ENCODE results near the gene RASL12.
"Not testable (repeated sequence)": the region's sequence is repeated elsewhere in the genome, so short reads cannot be mapped to it uniquely, and the experiment has no call there.

Gene RASL12

DNA sequence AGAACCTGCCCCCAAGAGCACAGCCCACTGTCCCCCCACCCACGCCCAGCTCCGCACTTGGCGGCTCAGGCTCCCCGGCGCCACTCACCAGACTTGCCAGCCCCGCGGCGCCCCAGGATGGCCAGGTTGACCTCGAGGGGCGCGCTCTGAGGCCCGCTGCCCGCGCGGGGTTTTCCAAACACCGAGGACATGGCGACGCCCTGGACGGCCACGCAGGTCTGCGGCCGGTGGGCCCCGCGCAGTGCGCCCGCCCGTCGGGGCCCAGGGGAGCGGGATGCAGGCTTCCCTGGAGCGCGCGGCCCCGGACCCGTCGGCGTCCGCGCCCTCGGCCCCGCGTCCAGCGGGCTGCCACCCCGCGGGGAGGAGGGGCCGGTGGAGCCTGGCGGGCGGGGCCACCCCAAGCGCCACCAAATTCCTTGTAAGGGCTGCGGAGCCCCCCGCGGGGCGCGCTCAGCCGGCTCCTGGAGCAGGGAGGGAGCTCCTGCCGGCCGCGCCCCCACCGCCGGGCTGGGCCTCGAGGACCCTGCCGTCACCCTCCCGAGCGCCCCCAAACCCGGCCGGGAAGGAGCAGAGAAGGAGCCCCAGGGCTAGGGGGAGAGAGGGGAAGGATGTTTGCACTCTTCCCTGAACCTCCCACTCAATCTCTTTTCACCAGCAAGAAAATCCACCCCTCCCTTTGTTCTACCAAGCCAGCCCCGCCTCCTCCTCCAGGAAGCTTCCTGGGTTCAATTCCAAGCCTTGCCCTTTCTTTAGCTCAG, at the start of gene RASL12:
RASL12 (minus strand) TSS at position 347 of the 758 bp plus-strand sequence; CDS start at position 191, 156 bp downstream.
- no peak for DNase-seq

GRCh38 chr15:65115542-65115941, 47.8 kb upstream of the RASL12 start:
- no peak for DNase-seq

- no peak for DNase-seq
These were observed 47.3 kb upstream of the RASL12 start, which contains the start of gene UBAP1L for GRCh38 chr15:65115086-65115485. UBAP1L (minus strand) TSS chr15:65115200; CDS start chr15:65106215, 8,985 bp downstream.

DNA sequence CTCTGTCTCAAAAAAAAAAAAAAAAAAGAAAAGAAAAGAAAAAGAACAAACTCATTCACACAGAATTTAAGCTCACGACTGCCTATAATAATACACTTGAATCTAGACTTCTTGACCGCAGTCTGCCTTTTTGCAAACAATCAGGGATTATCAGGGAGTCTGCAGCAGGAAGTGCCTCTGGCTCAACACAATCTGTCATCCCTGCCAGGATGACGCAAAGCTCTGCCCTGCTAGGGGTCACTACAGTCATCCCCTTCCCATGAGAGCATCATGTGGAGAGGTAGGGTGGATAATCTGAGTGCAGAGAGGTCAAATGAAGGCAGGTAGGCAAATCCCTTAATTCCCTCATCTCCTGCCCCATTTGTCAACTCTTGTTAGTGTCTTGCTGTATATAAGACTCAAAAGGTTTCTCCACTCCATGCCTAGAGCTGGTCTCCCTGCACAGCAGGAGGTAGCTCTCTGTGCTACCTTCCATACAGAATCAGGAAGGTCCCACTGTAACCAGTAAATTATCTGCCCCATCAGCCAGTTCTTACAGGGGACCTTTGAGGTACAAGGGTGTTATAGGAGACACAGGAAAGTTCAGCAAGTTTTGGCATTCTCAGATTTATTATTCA, 43.0 kb upstream of the RASL12 start:
- DNase-seq = no peak

GRCh38 chr15:65106011-65106590, 38.3 kb upstream of the RASL12 start:
- no peak for DNase-seq

DNA sequence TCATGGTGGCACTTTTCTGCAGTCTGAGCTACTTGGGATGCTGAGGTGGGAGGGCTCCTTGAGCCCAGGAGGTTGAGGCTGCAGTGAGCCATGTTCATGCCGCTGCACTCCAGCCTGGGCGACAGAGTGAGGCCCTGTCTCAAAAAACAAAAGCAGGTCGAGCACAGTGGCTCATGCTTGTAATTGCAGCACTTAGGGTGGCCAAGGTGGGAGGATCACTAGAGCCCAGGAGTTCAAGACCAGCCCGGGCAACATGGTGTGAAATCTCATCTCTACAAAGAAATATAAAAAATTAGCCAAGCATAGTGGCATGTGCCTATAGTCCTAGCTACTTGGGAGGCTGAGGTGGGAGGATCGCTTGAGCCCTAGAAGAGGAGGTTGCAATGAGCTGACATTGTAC, 37.2 kb upstream of the RASL12 start:
- DNase-seq = no peak

DNA sequence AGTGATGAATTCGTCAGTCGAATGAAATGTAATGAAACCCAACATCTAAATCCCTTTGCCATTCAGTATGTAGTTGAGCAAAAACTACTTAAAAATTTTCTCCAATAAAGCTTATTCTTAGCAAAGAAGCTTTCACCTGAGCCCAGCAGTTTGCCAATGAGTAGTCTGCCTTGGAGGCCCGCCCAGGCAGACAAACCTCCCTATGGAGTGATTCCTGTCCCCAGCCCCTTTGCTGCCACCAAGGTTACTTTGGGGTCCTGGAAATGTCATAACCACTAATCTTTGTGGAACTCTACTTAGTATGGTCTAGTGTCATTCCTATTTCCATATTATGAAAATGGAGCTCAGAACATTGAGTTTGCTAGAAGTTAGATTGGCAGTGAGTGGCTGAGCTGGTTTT, 35.1 kb upstream of the RASL12 start:
- DNase-seq = no peak

DNA sequence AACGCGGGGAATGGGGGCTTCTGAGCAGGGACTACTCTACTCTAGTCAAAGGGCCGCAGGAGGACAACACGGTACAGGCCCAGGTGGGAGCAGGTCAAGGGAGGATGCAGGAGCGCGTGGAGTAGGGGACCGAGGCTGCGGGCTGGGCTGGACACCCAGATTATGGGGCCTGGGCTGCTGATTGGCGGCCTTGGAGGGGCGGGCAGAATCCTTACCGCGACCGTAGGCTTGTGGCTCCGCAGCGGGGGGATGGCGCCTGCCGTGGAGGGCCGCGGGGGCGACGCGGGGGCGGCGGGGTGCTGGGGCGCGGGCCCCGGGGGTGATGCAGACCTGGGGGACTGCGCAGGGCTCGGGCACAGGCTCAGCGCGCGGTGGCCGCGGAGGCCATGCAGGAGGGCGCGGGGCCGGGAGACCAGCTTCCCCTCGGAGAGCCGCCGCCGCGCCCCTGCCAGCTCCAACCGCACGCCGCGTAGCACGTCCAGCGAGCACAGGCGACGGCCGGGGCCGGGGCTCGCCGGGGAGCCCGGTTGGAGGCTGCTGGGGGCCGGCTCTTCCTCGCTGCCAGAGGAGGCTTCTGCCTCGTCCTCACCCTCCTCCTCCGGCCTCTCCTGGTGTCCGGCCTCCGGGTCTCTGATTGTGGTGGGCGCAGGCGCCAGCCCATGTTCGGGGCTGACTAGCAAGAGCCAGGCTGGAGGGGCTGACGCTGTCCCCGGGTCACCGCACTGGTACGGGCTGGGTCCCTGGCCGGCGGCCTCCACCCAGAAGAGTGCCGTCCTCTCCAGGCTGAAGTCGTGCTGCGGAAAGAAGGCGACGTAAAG, 34.3 kb upstream of the RASL12 start:
- no peak for DNase-seq

- DNase-seq = peak; percentile 74 to 76
These were observed 33.7 kb upstream of the RASL12 start for GRCh38 chr15:65101411-65101890.

DNA sequence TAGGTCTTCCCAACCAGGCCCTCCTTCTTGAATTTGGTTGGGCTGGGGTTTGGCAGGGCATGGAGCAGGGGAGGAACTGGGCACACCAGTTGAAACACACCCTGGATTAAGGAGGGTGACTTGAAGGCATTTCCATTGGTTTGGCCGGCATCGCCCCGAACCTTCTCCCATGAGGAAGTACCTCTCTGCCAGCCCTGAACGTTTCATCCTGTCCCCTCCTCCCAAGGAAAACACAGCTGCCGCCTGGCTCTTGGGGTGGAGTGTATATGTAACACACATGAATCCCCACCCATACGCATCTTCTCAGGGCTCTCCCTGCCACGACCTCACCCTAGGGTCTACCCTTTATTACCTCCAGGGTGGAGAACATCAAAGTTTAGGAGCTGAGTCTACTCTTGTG, 32.7 kb upstream of the RASL12 start:
- DNase-seq = no peak

GRCh38 chr15:65099801-65100200, 32.0 kb upstream of the RASL12 start:
- not testable (repeated sequence) for DNase-seq

DNA sequence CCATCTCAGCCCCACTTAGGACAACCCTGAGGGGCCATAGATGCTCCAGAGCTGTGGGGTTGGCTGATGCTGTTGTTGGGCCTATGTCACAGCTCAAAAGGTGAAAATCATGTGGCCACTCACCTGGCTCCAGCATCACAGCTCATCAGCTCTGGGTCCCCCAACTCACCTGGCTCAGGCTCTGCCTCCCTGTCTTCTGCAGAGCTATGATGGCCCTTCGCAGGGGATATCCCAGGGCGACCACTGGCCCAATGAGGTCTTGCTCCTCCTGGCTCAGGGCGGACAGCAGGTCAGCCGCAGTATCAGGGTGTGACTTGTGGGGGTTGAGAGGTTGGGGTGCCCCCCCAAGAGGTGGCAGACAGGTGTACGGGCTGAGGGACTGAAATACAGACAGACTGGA, 31.5 kb upstream of the RASL12 start:
- DNase-seq = no peak

GRCh38 chr15:65097651-65098263, 30.0 kb upstream of the RASL12 start:
- DNase-seq = no peak

DNA sequence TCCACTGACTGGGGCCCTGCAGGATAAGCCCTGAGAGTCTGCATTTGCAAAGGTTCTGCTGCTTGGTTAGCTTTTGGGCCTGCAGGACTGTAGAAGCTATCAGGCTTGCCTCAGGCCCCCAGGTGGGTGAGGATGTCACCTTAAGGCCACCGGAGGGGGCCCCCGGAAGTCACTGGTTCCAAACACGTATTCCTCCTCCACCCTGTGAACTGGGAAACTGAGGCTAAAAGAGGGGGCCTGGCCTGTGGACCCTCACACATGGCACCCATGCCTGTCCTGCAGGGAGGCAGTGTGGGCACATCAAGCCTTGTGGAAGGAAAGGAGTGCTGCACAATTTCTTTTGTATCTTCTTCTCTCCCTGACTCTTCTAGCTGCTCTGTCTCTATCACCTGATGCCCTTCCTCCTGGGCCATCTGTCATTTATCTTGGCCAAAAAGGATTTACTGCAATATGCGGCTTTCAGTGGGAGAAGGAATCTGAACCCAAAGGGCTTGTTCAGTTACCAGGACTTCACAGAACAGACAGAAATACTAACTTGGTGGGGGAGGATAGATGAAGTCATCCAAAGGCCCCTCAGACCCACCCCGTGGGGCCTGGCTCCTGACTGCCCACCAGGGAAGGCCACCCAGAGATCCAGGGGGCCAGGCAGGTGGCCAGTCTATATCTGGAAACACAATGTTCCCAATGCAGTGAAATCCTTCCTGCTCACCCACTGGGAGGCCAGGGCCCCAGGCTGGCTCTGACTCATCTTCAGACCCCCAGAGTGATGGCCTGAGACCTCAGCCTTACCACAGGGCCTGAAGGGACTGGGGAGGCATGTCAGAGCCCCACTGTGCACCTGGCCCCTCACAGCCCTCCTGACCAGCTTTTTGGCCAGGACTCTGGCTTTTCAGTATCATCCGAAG, 28.9 kb upstream of the RASL12 start:
- DNase-seq = no peak

DNA sequence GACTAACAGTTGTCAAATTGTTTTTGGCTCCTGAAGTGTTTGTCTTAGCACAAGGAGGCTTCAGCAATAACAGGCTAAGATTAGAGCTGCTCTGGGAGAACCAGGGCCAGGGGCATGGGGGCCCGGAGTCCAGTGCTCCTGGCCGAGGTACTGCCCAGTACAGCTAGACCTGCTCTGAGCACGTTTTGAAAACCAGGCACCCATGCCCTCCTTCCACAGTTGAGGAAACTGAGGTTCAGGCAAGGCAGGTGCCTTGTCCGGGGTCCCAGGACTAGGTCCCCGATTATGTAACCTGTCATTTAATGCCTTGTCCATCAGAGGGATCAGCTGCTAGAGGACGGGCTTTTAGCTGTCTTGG, 27.9 kb upstream of the RASL12 start:
- no peak for DNase-seq

- no peak for DNase-seq
These were observed 27.4 kb upstream of the RASL12 start for GRCh38 chr15:65095011-65095746.

DNA sequence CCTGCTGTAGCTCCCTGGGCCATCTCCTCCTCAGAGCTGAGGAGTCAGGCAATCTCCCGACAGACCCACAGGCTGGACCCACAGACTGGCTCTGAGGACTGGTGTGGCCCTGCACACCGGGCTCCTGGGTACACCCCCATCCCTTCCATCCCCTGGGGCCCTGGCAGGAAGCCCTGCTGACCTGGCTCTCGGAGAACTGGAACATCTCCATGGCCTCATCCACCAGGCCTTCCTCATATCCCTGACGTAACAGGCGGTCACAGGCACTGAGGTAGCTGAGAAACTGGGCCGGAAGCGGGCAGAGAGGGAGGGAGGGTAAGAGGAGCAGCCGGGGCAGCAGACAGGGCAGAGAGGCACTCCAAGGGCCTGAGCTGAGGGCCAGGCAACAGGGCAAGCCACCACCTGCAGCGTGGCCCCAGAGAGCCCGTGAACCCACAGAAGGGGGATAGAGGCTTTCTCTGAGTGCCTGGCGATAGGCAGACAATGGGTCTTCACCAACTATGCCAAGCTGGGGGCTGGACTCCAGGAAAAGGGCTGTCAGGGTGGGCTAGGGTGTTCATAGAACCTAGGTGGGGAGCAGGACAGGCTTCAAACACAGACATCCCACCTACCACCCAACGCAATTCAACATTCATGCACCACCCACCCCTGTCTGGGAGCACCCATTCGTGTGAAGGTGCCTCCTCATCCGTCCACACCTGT, 26.7 kb upstream of the RASL12 start:
- no peak for DNase-seq

GRCh38 chr15:65093793-65094170, 26.0 kb upstream of the RASL12 start:
- DNase-seq = not testable (repeated sequence)

- no peak for DNase-seq
These were observed 25.4 kb upstream of the RASL12 start for GRCh38 chr15:65092911-65093792.
